ENCODE data around the gene TREM2.

Gene TREM2

DNA sequence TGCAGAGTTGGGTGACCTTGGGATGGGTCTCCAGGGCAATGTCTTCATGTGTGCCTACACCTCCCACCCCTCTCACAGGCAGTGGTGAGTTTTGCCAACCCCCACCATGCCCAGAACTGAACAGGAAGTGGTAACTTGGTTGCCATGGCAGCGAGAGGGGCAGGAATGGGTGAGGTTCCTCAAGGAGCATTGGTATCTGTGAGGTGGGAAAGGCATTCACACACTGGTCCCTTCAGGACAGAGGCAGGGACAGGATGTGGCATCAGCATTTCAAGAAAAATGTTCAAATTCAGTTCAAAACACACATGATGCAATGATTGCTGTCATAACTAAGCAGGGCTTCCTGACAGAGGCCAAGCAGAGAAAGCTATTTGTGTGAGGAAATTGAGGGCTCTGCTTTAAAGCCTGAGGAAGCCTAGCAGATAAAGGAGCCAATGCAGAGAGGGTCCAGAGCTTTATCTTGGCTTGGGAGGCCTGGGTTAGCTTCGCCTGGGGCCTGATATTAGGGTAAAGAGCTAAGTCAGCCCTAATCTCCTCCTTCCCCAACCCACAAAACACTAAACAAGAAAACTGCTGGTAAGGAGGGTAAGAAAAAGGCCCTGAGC lies 37.5 kb upstream of the TREM2 start:
- TF ChIP-seq, protein P1, sequence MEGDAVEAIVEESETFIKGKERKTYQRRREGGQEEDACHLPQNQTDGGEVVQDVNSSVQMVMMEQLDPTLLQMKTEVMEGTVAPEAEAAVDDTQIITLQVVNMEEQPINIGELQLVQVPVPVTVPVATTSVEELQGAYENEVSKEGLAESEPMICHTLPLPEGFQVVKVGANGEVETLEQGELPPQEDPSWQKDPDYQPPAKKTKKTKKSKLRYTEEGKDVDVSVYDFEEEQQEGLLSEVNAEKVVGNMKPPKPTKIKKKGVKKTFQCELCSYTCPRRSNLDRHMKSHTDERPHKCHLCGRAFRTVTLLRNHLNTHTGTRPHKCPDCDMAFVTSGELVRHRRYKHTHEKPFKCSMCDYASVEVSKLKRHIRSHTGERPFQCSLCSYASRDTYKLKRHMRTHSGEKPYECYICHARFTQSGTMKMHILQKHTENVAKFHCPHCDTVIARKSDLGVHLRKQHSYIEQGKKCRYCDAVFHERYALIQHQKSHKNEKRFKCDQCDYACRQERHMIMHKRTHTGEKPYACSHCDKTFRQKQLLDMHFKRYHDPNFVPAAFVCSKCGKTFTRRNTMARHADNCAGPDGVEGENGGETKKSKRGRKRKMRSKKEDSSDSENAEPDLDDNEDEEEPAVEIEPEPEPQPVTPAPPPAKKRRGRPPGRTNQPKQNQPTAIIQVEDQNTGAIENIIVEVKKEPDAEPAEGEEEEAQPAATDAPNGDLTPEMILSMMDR (IDR thresholded peaks at IDR 0.05; ENCODE audit: insufficient read depth, low read depth, low read length, missing control alignments) = no peak
- DNase-seq (ENCODE audit: low read depth) = no peak
- H3K4me3 ChIP-seq (ENCODE audit: low read length) = no peak overlapping the region

DNA sequence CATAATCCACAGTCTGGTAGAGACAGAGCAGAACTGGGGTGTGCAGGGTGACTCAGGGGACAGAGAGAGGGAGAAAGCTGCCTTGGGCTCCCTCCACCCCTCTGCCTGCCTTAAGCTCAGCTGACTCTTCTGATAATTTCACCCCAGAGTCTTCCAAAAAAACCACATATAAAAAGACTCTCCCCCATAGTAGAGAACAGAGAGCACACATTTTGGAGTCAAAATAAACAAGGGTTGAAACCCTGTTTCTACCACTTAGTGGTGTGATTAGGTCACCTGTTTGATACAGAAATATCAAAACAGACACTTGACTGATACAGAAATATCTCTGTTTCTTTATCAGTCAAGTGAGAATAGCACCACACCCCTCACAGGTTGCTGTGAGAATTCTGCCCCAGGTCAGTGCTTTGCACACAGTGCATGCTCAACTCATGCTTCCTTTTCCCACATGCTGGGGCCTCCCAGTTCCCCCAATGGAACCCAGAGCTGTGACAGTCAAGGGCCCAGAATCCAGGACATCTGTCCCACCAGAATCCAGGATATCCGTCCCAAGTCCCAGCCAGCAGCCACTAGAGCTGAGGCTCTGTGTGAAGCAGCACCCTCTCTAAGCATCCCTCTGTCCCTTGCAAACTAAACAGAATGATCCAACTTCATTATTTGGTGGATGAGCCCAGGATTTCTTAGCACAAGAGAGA lies 36.8 kb upstream of the TREM2 start:
- DNase-seq (ENCODE audit: low read depth) = no peak

DNA sequence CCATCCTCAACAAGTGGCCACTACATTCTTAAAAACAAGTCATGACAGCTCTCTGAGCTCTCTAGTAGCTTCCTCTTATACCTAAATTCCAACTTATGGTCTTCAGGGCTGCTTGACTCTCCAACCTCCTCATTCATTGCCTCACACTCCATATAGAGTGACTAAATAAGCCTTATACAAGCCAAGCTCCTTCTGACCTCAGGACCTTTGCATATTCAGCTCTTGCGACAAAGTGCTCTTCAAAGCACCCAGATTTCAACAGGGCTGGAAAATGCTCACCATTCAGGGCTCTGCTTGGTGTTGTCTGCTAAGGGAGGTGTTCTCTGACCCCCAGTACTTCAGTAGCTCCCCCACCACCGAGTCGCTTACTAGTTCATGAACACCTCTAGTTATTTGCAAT lies 34.3 kb upstream of the TREM2 start:
- H3K4me3 ChIP-seq (ENCODE audit: low read length) = no peak overlapping the region
- no peak for DNase-seq (ENCODE audit: low read depth)
- TF ChIP-seq, protein P1 (IDR thresholded peaks at IDR 0.05; ENCODE audit: insufficient read depth, low read depth, low read length, missing control alignments) = no peak

More for the DNA sequence above, 36.8 kb upstream of the TREM2 start:
- TF ChIP-seq, protein P1 (IDR thresholded peaks at IDR 0.05; ENCODE audit: insufficient read depth, low read depth, low read length, missing control alignments) = no peak
- H3K4me3 ChIP-seq (ENCODE audit: low read length) = no peak overlapping the region

DNA sequence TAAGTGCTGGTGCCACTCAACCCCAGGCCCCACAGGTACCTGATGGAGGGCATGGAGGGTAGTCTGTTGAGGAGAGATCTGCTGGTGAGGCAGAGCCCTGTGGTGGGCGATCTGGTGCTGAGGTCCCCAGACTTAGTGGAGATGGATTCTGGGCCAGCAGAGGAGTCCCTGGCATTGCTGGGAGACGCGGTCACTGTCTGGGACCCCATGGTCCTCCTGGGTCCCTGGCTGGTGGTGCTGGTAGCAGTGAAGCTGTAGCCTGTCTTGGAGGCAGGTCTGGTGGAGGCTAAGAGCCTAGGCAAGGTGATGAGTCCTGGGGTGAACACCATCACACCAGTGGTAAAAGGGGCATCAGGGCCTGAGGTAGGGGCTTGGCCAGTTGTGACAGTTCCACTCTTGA lies 31.5 kb upstream of the TREM2 start:
- no peak overlapping the region for H3K4me3 ChIP-seq (ENCODE audit: low read length)
- DNase-seq (ENCODE audit: low read depth) = no peak
- TF ChIP-seq, protein P1 (IDR thresholded peaks at IDR 0.05; ENCODE audit: insufficient read depth, low read depth, low read length, missing control alignments) = no peak

DNA sequence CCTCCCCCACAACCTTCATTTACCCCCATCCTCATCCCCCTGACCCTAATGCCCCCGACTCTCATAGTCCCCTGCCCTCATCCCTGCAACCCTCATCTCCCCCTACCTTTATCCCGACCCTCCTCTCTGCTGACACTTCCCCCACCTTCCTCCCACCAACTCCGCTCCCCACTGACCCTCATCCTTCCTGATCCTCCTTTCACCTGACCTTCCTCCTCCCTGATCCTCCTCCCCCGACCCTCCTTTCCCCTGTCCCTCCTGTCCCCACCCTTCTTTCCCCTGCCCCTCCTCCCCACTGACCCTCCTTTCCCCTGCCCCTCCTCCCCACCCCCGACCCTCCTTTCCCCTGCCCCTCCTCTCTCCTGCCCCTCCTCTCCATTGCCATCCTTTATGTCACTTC lies 31.0 kb upstream of the TREM2 start:
- H3K4me3 ChIP-seq (ENCODE audit: low read length) = no peak overlapping the region
- TF ChIP-seq, protein P1 (IDR thresholded peaks at IDR 0.05; ENCODE audit: insufficient read depth, low read depth, low read length, missing control alignments) = no peak
- no peak for DNase-seq (ENCODE audit: low read depth)

DNA sequence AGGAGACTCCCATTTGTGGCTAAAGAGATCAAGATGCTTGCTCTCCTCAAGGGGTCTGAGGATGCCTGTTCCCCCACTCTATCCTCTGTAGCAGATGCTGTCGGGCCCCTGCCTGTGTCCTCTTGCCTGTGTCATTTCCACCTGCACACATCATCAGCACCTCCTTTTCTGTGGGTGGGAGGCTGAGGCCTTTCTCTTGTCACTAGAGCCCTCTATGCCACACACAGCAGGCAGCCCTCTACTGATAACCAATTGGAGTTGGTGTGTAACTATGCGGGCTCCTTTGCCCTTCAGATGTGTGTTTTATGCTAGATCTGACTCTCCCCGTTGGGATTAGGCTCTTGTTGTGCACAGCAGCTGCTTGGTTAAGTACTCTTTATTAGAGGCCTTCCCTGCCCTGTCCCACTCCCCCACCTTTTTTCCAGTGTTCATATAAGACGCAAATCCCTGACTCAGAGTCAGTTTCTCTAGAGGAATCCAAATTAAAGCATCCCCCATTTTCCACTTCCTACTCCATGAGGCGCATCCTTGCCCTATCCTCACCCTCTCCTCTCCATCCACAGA lies 30.3 kb upstream of the TREM2 start:
- TF ChIP-seq, protein P1 (IDR thresholded peaks at IDR 0.05; ENCODE audit: insufficient read depth, low read depth, low read length, missing control alignments) = no peak
- no peak overlapping the region for H3K4me3 ChIP-seq (ENCODE audit: low read length)
- DNase-seq (ENCODE audit: low read depth) = no peak

Measured in epithelial cell of esophagus (primary cell).